IPS-NIHi7 (cell line): Measurements from ENCODE around the gene ZNF747.
"Not testable (repeated sequence)": the region's sequence is repeated elsewhere in the genome, so short reads cannot be mapped to it uniquely, and the experiment has no call there.

Experiments
- DNase-seq: peaks from one replicate; pipeline ENCODE4 v3.0.0; 2012; ENCODE audit warnings: mixed read lengths; ENCODE audit errors: extremely low spot score

Gene ZNF747

GRCh38 chr16:30557957-30558788 lies 23.5 kb upstream of the ZNF747 start, which contains the start of gene ZNF764:
Gene ZNF764 (minus strand): TSS chr16:30558374. CDS start chr16:30558182, 192 bp downstream.
- DNase-seq, result peak; percentile 94

- DNase-seq, result no peak
Observed at GRCh38 chr16:30557707-30557956, 23.0 kb upstream of the ZNF747 start.

GRCh38 chr16:30556125-30556473 lies 21.4 kb upstream of the ZNF747 start:
- DNase-seq, result no peak

- DNase-seq, result no peak
Observed at GRCh38 chr16:30555315-30556124, 20.9 kb upstream of the ZNF747 start.

GRCh38 chr16:30554557-30555314 lies 20.1 kb upstream of the ZNF747 start:
- DNase-seq, result no peak

GRCh38 chr16:30553393-30553899 lies 18.8 kb upstream of the ZNF747 start:
- no peak for DNase-seq

GRCh38 chr16:30552956-30553355 lies 18.3 kb upstream of the ZNF747 start:
- no peak for DNase-seq

- no peak for DNase-seq
Observed at GRCh38 chr16:30551781-30552180, 17.1 kb upstream of the ZNF747 start.

GRCh38 chr16:30548416-30549253 lies 14.0 kb upstream of the ZNF747 start:
- no peak for DNase-seq

- no peak for DNase-seq
Observed at GRCh38 chr16:30546115-30546514, 11.5 kb upstream of the ZNF747 start.

- no peak for DNase-seq
Observed at GRCh38 chr16:30543067-30543466, 8.4 kb upstream of the ZNF747 start.

GRCh38 chr16:30541502-30542329 lies 7.1 kb upstream of the ZNF747 start:
- DNase-seq, result no peak

GRCh38 chr16:30540916-30541464 lies 6.3 kb upstream of the ZNF747 start:
- not testable (repeated sequence) for DNase-seq

GRCh38 chr16:30539986-30540526 lies 5.4 kb upstream of the ZNF747 start:
- DNase-seq, result not testable (repeated sequence)

GRCh38 chr16:30539000-30539964 lies 4.6 kb upstream of the ZNF747 start:
- no peak for DNase-seq

- DNase-seq, result not testable (repeated sequence)
Observed at GRCh38 chr16:30536391-30537024, 1.9 kb upstream of the ZNF747 start.

- peak; percentile 80 for DNase-seq
Observed at GRCh38 chr16:30535777-30536190, 1.1 kb upstream of the ZNF747 start.
